GM18520 (cell line): ENCODE results near the gene NCKIPSD.
A peak's percentile ranks its signal among the peaks of the same experiment; 100 is the strongest.

Experiments used
- ATAC-seq: cut with Tn5 transposase; IDR thresholded peaks from one replicate; pipeline ENCODE4 v1.9.1; 2021; ENCODE audit not compliant: unreplicated experiment

The NCKIPSD gene

DNA sequence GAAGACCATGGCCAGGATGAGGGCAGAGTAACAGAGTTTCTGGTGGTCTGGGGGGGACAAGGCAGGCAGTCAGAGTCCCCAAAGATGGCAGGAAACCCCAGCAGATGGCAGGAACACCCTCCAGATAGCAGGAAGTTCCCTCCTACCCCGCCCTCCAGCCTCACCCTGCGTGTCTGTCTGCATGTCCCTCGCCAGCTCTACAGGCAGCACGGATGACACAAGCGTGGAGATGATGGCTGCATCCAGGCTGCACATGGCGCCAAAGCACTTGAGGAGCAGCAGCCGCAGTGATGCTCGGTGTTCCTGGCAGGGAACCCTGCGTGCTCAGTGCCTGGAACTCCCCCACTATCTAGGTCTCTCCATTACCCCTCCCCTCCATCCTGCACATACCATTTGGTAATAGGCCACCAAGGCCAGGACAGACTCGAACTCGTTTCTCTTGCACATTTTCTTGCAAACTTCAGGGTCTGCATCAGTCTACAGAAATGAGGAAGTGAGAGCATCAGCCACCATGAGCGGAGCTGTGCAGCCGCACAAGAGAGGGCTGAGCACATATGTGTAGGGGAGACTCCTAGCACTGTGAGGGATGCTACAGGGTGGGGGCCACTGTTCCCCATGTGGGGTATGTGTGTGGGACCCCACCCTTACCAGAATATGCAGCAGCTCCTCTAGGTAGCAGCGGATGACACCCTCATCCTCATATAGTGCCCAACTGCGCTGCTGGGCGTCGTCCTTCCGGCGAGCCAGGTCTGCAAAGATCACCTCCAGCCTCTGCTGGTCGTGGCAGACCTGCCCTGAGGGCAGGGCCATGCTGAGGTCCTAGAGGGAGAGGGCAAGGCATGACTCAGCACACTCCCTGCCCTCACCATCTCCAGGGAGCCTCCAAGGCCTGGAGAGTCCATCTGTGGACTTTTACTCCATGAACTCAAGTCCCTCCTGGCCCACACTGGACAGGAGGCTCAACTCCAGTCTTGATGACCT lies 6.0 kb downstream of the NCKIPSD start:
- no peak for ATAC-seq

- ATAC-seq = no peak
These were observed 6.9 kb downstream of the NCKIPSD start for GRCh38 chr3:48678566-48679380.

GRCh38 chr3:48678056-48678455 lies 7.7 kb downstream of the NCKIPSD start:
- ATAC-seq = no peak

DNA sequence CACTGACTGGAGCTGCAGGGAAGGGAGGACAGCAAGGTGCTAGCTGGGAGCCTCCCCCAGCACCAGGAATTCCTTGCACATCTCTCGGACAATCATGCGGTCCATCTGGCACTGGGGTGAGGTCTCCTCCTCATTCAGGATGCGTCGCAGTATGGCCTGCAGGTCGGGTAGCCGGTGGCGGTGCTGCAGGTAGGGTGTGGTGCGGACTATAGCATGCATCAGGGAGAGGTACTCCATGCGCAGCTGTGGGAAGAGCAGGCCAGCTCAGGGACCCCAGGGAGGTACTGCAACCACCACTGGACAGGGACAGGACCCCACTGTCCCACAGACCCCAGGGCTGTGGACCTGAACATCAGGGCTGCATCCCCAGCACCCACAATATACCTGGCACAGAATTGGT lies 11.2 kb downstream of the NCKIPSD start:
- no peak for ATAC-seq

DNA sequence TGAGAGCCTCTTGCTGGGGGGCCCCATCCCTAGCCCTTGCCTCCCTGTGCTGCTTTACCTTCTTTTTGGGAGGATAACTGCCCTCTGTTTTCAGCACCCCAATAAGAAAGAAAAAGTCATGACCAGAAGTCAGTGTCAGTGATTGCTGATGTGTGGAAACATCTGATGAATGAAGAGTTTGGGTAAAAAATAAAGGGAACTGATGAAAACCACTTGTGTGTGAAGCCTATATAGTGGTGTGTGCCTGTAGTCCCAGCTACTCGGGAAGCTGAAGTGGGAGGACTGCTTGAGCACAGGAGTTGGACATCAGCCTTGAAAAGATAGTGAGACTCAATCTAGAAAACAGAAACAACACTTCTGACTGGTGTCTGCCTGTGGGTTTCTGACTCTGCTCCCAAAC lies 13.2 kb downstream of the NCKIPSD start:
- no peak for ATAC-seq

- ATAC-seq = no peak
These were observed 20.8 kb downstream of the NCKIPSD start for GRCh38 chr3:48664929-48665328.

- ATAC-seq = no peak
These were observed 21.4 kb downstream of the NCKIPSD start for GRCh38 chr3:48664313-48664644.

GRCh38 chr3:48663489-48664312 lies 22.0 kb downstream of the NCKIPSD start:
- peak; percentile 79 for ATAC-seq

DNA sequence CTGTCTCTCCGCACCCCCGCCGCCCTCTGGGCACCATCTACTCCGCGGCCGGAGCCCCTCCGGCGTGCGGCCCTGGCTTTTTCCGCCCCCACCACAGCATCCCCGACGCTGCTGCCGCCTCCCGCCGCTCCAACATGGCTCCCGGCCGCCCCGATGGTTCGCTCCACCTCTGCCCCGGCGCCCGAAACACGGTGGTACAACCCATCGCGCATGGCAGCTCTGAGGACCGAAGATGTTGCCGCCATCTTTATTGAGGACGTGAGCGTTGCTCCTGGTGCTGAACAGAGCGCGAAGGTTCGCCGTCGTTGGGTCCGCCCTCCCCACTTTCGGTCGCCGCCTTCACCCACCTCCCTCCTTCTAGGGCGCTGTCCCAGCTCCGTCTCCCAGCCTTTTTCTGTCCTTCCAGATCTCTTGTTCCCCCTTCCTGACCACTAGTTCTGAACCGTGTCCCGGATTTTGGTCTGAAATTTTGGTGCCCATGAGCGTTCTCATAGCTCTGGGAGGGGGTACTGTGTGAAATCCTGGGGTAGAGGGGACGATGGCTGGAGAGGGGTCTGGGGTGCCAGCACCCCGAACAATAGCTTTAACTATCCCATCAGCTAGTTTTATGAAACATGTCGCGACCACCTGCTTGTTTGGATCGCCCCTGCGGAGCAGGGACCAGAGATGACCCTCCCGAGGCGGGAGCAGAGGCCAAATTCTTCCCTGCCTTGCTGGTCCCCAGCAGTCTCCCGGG lies 22.8 kb downstream of the NCKIPSD start, which contains the start of gene CELSR3:
Gene CELSR3, minus strand, starts transcription at position 134 of the 736 bp plus-strand sequence. CDS start 252 bp downstream, outside the sequence.
- no peak for ATAC-seq

GRCh38 chr3:48662145-48662752 lies 23.5 kb downstream of the NCKIPSD start:
- no peak for ATAC-seq

DNA sequence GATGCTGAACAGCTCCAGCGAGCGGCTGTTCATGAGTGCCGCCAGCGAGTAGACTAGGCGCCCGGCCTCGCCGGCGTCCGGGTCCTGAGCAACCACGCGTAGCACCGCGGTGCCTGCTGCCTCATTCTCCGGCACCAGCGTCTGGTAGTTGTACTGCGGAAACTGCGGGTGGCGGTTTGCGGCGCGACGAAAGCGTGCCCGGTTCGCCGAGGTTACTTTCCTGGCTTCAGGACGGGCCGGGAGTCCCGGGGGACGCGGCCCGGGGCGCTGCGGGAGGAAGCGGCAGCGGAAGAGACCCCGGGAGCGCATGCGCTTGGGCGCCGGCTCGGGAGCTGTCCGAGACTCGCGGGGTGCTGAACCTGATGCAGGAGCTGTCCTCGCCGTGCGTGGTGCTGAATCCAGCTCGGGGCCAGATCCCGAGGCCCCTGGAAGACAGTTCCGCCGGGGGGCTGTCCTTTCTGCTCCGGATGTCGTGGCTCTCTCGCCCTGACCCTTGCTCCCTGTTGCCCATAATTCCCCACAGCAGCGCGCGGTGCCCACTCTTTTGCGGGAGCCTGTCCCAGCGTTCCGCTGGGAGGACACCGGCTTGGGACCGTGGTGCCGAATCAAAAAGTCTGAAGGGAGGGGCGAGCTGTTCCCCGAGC lies 24.1 kb downstream of the NCKIPSD start:
- no peak for ATAC-seq

DNA sequence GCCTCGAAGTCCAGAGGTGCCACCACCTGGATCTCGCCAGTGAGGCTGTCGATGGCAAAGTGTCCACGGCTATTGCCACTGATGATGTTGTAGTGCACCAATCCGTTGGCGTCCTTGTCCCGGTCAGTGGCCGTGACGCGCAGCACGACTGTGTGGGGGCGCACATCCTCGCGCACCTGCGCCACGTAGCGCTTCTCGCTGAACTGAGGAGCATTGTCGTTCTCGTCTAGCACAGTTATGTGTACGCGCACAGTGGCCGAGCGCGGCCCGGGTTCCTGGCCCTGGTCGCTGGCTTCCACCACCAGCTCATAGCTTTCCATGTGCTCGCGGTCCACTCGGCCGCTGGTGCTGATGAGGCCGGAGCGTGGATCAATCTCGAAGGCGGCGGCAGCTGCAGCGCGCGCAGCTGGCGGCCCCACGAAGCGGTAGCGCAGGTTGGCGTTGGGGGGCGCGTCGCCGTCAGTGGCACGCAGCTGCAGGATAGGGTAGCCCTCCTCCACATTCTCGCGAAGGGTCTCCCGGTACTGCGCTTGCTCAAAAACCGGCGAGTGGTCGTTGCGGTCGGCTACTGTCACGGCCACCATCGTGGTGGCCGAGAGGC lies 24.8 kb downstream of the NCKIPSD start:
- ATAC-seq = no peak

DNA sequence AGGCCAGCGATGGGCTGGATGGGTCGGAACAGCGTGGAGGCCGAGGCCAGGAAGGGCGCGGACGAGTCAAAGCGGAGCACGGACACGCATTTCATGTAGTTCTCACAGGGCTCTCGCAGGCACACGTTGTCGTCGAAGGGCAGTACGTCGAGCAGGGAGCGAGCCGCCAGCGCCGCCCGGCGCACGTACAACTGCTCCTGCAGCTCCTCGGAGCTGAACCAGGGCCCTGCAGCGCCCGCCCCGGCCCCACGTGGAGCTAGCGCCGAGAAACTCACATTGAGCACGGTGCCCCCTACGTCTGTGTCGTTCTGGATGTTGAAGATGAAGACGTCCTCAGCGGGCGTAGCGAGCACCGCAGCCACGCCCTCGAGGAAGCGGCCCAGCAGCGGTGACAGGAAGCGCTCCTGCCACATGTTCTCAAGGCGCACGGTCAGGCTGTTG lies 28.9 kb downstream of the NCKIPSD start:
- ATAC-seq = no peak

GRCh38 chr3:48656061-48656840 lies 29.5 kb downstream of the NCKIPSD start:
- no peak for ATAC-seq

GRCh38 chr3:48655606-48656005 lies 30.1 kb downstream of the NCKIPSD start:
- ATAC-seq = no peak

- no peak for ATAC-seq
These were observed 30.7 kb downstream of the NCKIPSD start for GRCh38 chr3:48655063-48655462.

DNA sequence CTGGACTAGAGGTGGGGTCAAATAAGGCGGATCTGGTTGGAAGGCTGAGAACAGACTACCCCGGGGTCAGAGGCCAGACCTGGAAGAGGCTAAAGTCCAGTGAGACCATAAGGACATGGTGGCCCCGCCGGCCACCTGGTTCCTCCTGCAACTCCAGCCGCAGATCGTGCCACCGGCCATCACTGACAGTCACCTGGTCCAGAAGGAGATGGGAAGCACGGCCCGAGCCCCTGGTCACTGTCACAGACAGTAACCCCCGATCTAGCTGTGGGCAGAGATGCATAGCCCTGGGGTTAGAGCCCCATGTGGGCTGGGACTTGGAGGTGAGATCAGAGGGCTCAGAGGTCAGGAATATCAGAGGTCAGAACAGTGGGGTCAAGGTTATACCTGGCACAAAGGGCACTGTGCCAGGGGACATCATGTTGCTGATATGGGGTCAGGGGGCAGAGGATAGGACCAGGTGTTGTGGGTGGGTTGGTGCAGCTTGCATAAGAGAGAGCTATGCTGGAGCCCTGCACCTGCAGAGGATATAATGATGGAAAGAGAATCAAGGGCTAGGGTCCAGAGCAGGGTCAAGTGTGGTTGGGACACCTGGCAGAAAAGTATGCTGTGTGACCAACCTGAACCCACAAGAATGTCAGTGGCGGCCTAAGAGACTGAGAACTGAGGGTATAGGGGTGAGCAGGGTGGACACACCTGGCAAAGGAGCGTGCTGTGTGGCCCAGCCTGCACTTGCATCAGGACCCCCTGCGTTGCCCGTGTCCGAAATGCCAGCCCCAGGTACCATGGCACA lies 32.6 kb downstream of the NCKIPSD start:
- ATAC-seq = no peak
